Panc1 (cell line): ENCODE data around the gene FAM186B. TPM values are rescaled to one million over a fixed set of nuclear protein-coding genes. Genes with fewer than 3 reads are reported as not detected.

Experiments used
- ATAC-seq: fragments of 200-7000 bp; cut with Tn5 transposase; 2 replicates; pipeline ENCODE4 v1.9.1; 2020; ENCODE audit warnings: mild to moderate bottlenecking, moderate library complexity
- BruUV-seq: library from RNA; stranded (reverse); fragments of 400-500 nt; replicated peaks from 2 replicates; lab custom pipeline; 2021; lab: Mats Ljungman, UMichigan
- CTCF ChIA-PET: fragments of 300-600 bp; sonication (Branson Sonifier 250); formaldehyde crosslinking; loops from one replicate; lab custom pipeline; 2022; ENCODE audit warnings: antibody characterized with exemption; lab: Charles Lee
- POLR2A ChIA-PET: fragments of 300-600 bp; sonication (Branson Sonifier 250); formaldehyde crosslinking; loops from one replicate; lab custom pipeline; 2022; ENCODE audit warnings: antibody characterized with exemption; lab: Charles Lee
- DNase-seq: peaks from one replicate; pipeline ENCODE4 v3.0.0-alpha.2; 2010; ENCODE audit warnings: low read depth, low spot score
- H3K27ac ChIP-seq: 2 replicates; pipeline ENCODE4 v1.5.1; 2011; ENCODE audit warnings: mild to moderate bottlenecking, low read length, inconsistent platforms
- H3K27me3 ChIP-seq: fragments of 200-500 bp; sonication (Bioruptor generic); 2 replicates; pipeline ENCODE4 v1.6.0; 2014; ENCODE audit warnings: low read length, inconsistent platforms; ENCODE audit not compliant: control insufficient read depth, insufficient read depth
- H3K36me3 ChIP-seq: fragments of 200-500 bp; sonication (Bioruptor generic); 2 replicates; pipeline ENCODE4 v1.5.1; 2014; ENCODE audit warnings: inconsistent platforms, mild to moderate bottlenecking, low read length, moderate library complexity; ENCODE audit not compliant: control insufficient read depth, insufficient read depth
- H3K4me1 ChIP-seq: 2 replicates; pipeline ENCODE4 v1.5.1; 2011; ENCODE audit warnings: inconsistent platforms, mild to moderate bottlenecking, low read length, moderate library complexity; ENCODE audit not compliant: control insufficient read depth, insufficient read depth
- H3K4me3 ChIP-seq, 2 experiments: 2 replicates each; pipeline ENCODE4 v1.5.1; 2011 to 2012; ENCODE audit warnings: low read depth in 2 of 2, low read length in 2 of 2, mild to moderate bottlenecking in 2 of 2, inconsistent platforms in 1 of 2, moderate library complexity in 1 of 2
- H3K9me3 ChIP-seq: fragments of 200-500 bp; sonication (Bioruptor generic); 2 replicates; pipeline ENCODE4 v1.5.1; 2014; ENCODE audit warnings: low read depth, mild to moderate bottlenecking, inconsistent platforms, low read length, moderate library complexity; ENCODE audit not compliant: control insufficient read depth, insufficient read depth
- POLR2AphosphoS5 ChIP-seq: IDR thresholded peaks from 2 replicates; pipeline ENCODE4 v1.6.1; 2012; ENCODE audit warnings: mild to moderate bottlenecking, low read depth, low read length, moderate library complexity
- SIN3A ChIP-seq: IDR thresholded peaks from 2 replicates; pipeline ENCODE4 v1.6.1; 2012; ENCODE audit warnings: low read depth, mild to moderate bottlenecking, low read length, moderate library complexity, borderline replicate concordance; ENCODE audit not compliant: insufficient read depth
- TCF7L2 ChIP-seq: IDR thresholded peaks from 2 replicates; pipeline ENCODE4 v1.6.1; 2011; ENCODE audit warnings: mild to moderate bottlenecking, low read depth, low read length, inconsistent platforms
- in situ Hi-C: cut with HindIII; loops from 2 replicates; pipeline ENCODE4 v1.10.0; 2016; ENCODE audit warnings: low sequenced_read_pairs, low pct_unique_long_range_greater_than_20kb
- intact Hi-C: fragments of 100-400 bp; cut with micrococcal nuclease; formaldehyde crosslinking; loops from one replicate; pipeline ENCODE4 v1.10.0; 2022; ENCODE audit not compliant: unreplicated experiment
- total RNA-seq: library from RNA; stranded (reverse); gene quantifications from one replicate; pipeline ENCODE4 v1.2.1, GENCODE V29; 2021; ENCODE audit not compliant: unreplicated experiment
- TF ChIP-seq, protein P1 (sequence below), 2 experiments: IDR thresholded peaks; 2 replicates each; pipeline ENCODE4 v1.6.1; 2011 to 2012; ENCODE audit warnings: low read depth in 2 of 2, control low read depth in 1 of 2, low read length in 1 of 2, mild to moderate bottlenecking in 1 of 2, moderate library complexity in 1 of 2; ENCODE audit not compliant: insufficient read depth in 1 of 2
- TF ChIP-seq, protein P2 (sequence below): fragments of 450-650 bp; IDR thresholded peaks from 2 replicates; pipeline ENCODE4 v1.5.1; 2017; ENCODE audit warnings: mild to moderate bottlenecking

FAM186B gene
- total RNA-seq, 1 experiment from 2014 or later: 0.13 TPM

GRCh38 chr12:49635036-49635435, 29.6 kb upstream of the FAM186B start:
- H3K27ac ChIP-seq: no peak overlapping the region
- H3K36me3 ChIP-seq: no peaks in the 10 kb centered on the region; the same call in 1 of the 2 replicates
- ChIA-PET POLR2A (no interaction called here), CTCF (no interaction called here)
- intact Hi-C loops: no loop called here
- in situ Hi-C loops: no loop called here
- DNase-seq (no peak), ATAC-seq (no peak)
- no peaks in the 10 kb centered on the region for H3K9me3 ChIP-seq
- H3K27me3 ChIP-seq: no peaks in the 10 kb centered on the region
- TF ChIP-seq SIN3A (no peak), POLR2AphosphoS5 (no peak), TCF7L2 (no peak)
- TF ChIP-seq, protein P1, sequence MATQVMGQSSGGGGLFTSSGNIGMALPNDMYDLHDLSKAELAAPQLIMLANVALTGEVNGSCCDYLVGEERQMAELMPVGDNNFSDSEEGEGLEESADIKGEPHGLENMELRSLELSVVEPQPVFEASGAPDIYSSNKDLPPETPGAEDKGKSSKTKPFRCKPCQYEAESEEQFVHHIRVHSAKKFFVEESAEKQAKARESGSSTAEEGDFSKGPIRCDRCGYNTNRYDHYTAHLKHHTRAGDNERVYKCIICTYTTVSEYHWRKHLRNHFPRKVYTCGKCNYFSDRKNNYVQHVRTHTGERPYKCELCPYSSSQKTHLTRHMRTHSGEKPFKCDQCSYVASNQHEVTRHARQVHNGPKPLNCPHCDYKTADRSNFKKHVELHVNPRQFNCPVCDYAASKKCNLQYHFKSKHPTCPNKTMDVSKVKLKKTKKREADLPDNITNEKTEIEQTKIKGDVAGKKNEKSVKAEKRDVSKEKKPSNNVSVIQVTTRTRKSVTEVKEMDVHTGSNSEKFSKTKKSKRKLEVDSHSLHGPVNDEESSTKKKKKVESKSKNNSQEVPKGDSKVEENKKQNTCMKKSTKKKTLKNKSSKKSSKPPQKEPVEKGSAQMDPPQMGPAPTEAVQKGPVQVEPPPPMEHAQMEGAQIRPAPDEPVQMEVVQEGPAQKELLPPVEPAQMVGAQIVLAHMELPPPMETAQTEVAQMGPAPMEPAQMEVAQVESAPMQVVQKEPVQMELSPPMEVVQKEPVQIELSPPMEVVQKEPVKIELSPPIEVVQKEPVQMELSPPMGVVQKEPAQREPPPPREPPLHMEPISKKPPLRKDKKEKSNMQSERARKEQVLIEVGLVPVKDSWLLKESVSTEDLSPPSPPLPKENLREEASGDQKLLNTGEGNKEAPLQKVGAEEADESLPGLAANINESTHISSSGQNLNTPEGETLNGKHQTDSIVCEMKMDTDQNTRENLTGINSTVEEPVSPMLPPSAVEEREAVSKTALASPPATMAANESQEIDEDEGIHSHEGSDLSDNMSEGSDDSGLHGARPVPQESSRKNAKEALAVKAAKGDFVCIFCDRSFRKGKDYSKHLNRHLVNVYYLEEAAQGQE (IDR thresholded peaks at IDR 0.05; ENCODE audit: insufficient read depth in 1 of 2, low read depth in 2 of 2, low read length in 1 of 2): no peak
- TF ChIP-seq, protein P2, sequence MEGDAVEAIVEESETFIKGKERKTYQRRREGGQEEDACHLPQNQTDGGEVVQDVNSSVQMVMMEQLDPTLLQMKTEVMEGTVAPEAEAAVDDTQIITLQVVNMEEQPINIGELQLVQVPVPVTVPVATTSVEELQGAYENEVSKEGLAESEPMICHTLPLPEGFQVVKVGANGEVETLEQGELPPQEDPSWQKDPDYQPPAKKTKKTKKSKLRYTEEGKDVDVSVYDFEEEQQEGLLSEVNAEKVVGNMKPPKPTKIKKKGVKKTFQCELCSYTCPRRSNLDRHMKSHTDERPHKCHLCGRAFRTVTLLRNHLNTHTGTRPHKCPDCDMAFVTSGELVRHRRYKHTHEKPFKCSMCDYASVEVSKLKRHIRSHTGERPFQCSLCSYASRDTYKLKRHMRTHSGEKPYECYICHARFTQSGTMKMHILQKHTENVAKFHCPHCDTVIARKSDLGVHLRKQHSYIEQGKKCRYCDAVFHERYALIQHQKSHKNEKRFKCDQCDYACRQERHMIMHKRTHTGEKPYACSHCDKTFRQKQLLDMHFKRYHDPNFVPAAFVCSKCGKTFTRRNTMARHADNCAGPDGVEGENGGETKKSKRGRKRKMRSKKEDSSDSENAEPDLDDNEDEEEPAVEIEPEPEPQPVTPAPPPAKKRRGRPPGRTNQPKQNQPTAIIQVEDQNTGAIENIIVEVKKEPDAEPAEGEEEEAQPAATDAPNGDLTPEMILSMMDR: no peak
- no peak overlapping the region for H3K4me3 ChIP-seq
- no TSS peak for BruUV-seq
- no peaks in the 10 kb centered on the region; the same call in 1 of the 2 replicates for H3K4me1 ChIP-seq

DNA sequence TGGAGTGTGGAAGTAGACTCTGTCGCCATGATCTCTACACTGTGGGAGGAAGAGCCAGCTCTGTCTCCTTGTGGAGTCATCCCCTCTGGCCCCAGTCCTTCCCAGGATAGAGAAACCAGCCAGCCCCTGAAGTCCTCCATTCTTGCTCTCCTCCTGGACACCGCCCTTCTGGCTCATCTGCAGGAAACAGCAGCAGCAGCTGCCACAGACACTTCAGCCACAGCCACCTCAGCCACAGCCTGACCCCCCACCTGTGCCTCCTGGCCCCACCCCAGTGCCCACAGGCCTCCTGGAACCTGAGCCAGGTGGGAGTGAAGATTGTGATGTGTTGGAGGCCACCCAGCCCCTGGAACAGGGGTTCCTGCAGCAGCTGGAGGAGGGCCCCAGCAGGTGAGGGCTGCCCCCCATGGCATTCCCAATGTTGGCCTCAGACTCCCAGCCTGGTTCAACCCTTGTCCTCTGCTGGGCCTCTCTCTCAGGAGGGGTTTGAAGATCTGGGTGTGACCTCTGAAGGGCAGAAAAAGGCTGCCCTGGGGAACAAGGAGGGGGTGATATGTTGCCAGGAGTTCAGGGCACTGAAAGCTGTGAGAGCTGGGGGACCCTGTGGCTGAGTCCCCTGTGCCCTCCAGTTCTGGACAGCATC, 28.4 kb upstream of the FAM186B start:
- ATAC-seq (no peak), DNase-seq (no peak)
- ChIA-PET CTCF (interaction anchor here (0.6 kb wide), 1 partner anchor 56 kb away, joined by 3 read pairs; no protein-coding TSS in a partner anchor), POLR2A (interaction anchor here (0.7 kb wide), 1 partner anchor 19 kb away, joined by 3 read pairs; no protein-coding TSS in a partner anchor)
- no peaks in the 10 kb centered on the region for H3K36me3 ChIP-seq
- no TSS peak for BruUV-seq
- no peak overlapping the region for H3K27ac ChIP-seq
- no peaks in the 10 kb centered on the region; the same call in 1 of the 2 replicates for H3K4me1 ChIP-seq
- TF ChIP-seq TCF7L2 (no peak), SIN3A (no peak), POLR2AphosphoS5 (no peak)
- TF ChIP-seq, protein P1 (IDR thresholded peaks at IDR 0.05; ENCODE audit: insufficient read depth in 1 of 2, low read depth in 2 of 2, low read length in 1 of 2): no peak
- TF ChIP-seq, protein P2: no peak
- intact Hi-C loops: no loop called here
- no peaks in the 10 kb centered on the region for H3K9me3 ChIP-seq
- in situ Hi-C loops: no loop called here
- H3K27me3 ChIP-seq: no peaks in the 10 kb centered on the region
- no peak overlapping the region for H3K4me3 ChIP-seq
